ENCODE measurements around the gene FSTL4. TPM values are rescaled to one million over a fixed set of nuclear protein-coding genes. Genes with fewer than 3 reads are reported as not detected.

FSTL4 gene
- total RNA-seq, 2 donors from 2014 or later: 4.4 to 5.5 TPM

DNA sequence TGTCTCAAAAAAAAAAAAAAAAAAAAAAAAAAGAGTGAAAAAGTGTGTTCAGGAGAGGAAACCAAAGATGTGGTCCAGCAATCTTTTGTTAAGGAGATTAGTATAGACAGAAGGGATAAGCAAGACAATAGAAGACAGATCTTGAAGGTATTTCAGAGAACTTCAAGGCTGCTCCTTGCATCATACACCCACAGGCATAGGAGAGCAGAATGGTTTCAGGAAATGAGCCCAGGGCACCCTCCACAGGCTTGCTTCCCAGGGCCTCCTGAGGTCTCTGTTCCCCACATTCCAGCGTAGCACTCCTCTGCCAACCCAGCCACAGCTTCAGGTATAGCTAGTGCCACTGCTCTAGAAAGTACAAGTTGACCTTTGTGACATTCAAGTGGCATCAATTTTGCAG is 65.8 kb downstream of the FSTL4 start:
- Mint-ChIP-seq H3K4me3 (no peak overlapping the region), H3K9me3 (peaks cover 4% of the 10 kb centered on the region), H3K27ac (no peak overlapping the region), H3K4me1 (no peaks in the 10 kb centered on the region), H3K36me3 (ENCODE audit: low read depth) (no peaks in the 10 kb centered on the region), H3K27me3 (ENCODE audit: insufficient read depth) (no peaks in the 10 kb centered on the region)
- Histone ChIP-seq H3K4me1 (ENCODE audit: control insufficient read depth, insufficient read depth, low read length) (no peaks in the 10 kb centered on the region), H3K9ac (ENCODE audit: extremely low read depth, low read length, poor library complexity, severe bottlenecking) (no peak overlapping the region), H3K27ac (ENCODE audit: low read depth, low read length) (no peak overlapping the region), H3K36me3 (ENCODE audit: control insufficient read depth, insufficient read depth, low read length) (no peaks in the 10 kb centered on the region), H3K4me3 (ENCODE audit: low read length) (no peak overlapping the region), H3K27me3 (ENCODE audit: control insufficient read depth, insufficient read depth, low read length, poor library complexity, severe bottlenecking) (no peaks in the 10 kb centered on the region), H3K9me3 (ENCODE audit: control insufficient read depth, low read length) (no peaks in the 10 kb centered on the region)
- no peak for DNase-seq
- WGBS, 2 experiments (ENCODE audit: insufficient coverage in 1 of 2, insufficient read length in 1 of 2): 75% methylated on average over 1 of the region's 1 CpG; no CpG with 5 or more reads in 1 of the 2 experiments
- no peak for TF ChIP-seq CTCF (conservative IDR thresholded peaks at IDR 0.05)

- Histone ChIP-seq H3K36me3 (ENCODE audit: control insufficient read depth, insufficient read depth, low read length) (no peaks in the 10 kb centered on the region), H3K4me3 (ENCODE audit: low read length) (no peak overlapping the region), H3K9ac (ENCODE audit: extremely low read depth, low read length, poor library complexity, severe bottlenecking) (no peak overlapping the region), H3K27me3 (ENCODE audit: control insufficient read depth, insufficient read depth, low read length, poor library complexity, severe bottlenecking) (no peaks in the 10 kb centered on the region), H3K27ac (ENCODE audit: low read depth, low read length) (no peak overlapping the region), H3K9me3 (ENCODE audit: control insufficient read depth, low read length) (no peaks in the 10 kb centered on the region), H3K4me1 (ENCODE audit: control insufficient read depth, insufficient read depth, low read length) (no peaks in the 10 kb centered on the region)
- TF ChIP-seq CTCF (conservative IDR thresholded peaks at IDR 0.05): no peak
- no peak overlapping the region for H3K27ac Mint-ChIP-seq
- no peak for DNase-seq
- H3K4me3 Mint-ChIP-seq: no peak overlapping the region
- no peaks in the 10 kb centered on the region for H3K4me1 Mint-ChIP-seq
- H3K27me3 Mint-ChIP-seq (ENCODE audit: insufficient read depth): no peaks in the 10 kb centered on the region
- H3K36me3 Mint-ChIP-seq (ENCODE audit: low read depth): no peaks in the 10 kb centered on the region
- H3K9me3 Mint-ChIP-seq: peaks cover 4% of the 10 kb centered on the region
- 90 to 95% methylated on average over 2 to 3 of the region's 3 CpGs for WGBS, 2 experiments (ENCODE audit: insufficient coverage in 1 of 2, insufficient read length in 1 of 2)
Measured at GRCh38 chr5:133544346-133544745, 68.0 kb downstream of the FSTL4 start.

GRCh38 chr5:133539818-133540217 is 72.5 kb downstream of the FSTL4 start:
- Mint-ChIP-seq H3K36me3 (ENCODE audit: low read depth) (no peaks in the 10 kb centered on the region), H3K4me3 (no peak overlapping the region), H3K27ac (no peak overlapping the region), H3K4me1 (peaks cover 2% of the 10 kb centered on the region), H3K27me3 (ENCODE audit: insufficient read depth) (no peaks in the 10 kb centered on the region), H3K9me3 (no peaks in the 10 kb centered on the region)
- TF ChIP-seq CTCF (conservative IDR thresholded peaks at IDR 0.05): no peak
- Histone ChIP-seq H3K27ac (ENCODE audit: low read depth, low read length) (no peak overlapping the region), H3K4me3 (ENCODE audit: low read length) (no peak overlapping the region), H3K9ac (ENCODE audit: extremely low read depth, low read length, poor library complexity, severe bottlenecking) (no peak overlapping the region), H3K4me1 (ENCODE audit: control insufficient read depth, insufficient read depth, low read length) (no peaks in the 10 kb centered on the region), H3K36me3 (ENCODE audit: control insufficient read depth, insufficient read depth, low read length) (no peaks in the 10 kb centered on the region), H3K9me3 (ENCODE audit: control insufficient read depth, low read length) (no peaks in the 10 kb centered on the region), H3K27me3 (ENCODE audit: control insufficient read depth, insufficient read depth, low read length, poor library complexity, severe bottlenecking) (no peaks in the 10 kb centered on the region)
- DNase-seq: no peak
- WGBS, 2 experiments (ENCODE audit: insufficient coverage in 1 of 2, insufficient read length in 1 of 2): 80% methylated on average over 1 of the region's 1 CpG; no CpG with 5 or more reads in 1 of the 2 experiments
